Memory B cell (primary cell): Measurements from ENCODE around the gene ENOX1.
"Not testable (repeated sequence)": the region's sequence is repeated elsewhere in the genome, so short reads cannot be mapped to it uniquely, and the experiment has no call there.

Source experiments
- ATAC-seq: fragments of 150-1000 bp; cut with Tn5 transposase; 2 replicates; pipeline ENCODE4 v1.10.0; 2021; ENCODE audit warnings: low read depth, mild to moderate bottlenecking, moderate library complexity
- DNase-seq, 2 donors: peaks; one replicate each; pipeline ENCODE4 v3.0.0; 2022; ENCODE audit warnings: low spot score in 2 of 2
- H3K27ac Mint-ChIP-seq: one replicate; pipeline ENCODE4 v1.8.0; 2022; ENCODE audit warnings: mild to moderate bottlenecking, moderate library complexity, mixed read lengths
- H3K27me3 Mint-ChIP-seq: one replicate; pipeline ENCODE4 v1.8.0; 2022; ENCODE audit warnings: mixed read lengths
- H3K36me3 Mint-ChIP-seq: one replicate; pipeline ENCODE4 v1.8.0; 2022; ENCODE audit warnings: mild to moderate bottlenecking, mixed read lengths
- H3K4me1 Mint-ChIP-seq: one replicate; pipeline ENCODE4 v1.8.0; 2022; ENCODE audit warnings: mixed read lengths
- H3K4me3 Mint-ChIP-seq: one replicate; pipeline ENCODE4 v1.8.0; 2022; ENCODE audit warnings: mild to moderate bottlenecking, moderate library complexity, mixed read lengths
- H3K9me3 Mint-ChIP-seq: one replicate; pipeline ENCODE4 v1.8.0; 2022; ENCODE audit warnings: mixed read lengths

ENOX1 gene

DNA sequence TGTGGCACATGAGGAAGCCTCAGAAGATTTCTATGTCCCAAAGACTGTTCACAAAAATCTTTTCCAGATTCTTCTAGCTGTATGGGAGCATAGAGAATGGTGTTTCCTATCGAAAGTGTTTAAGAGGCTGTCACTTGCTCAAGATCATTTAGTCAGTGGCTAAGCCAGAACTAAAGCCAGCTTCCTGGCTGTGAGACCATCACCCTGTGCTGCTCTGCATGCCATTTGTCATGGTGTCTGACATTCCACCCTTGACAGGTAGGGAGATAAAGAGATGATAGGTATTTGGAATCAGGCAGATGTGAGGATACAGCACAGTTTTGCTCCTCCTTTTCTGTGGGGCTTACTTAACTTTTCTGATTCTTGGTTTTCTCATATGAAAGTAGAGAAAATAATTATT is 586.0 kb downstream of the ENOX1 start:
- no peaks in the 10 kb centered on the region for H3K36me3 Mint-ChIP-seq
- peaks cover 12% of the 10 kb centered on the region for H3K27me3 Mint-ChIP-seq
- ATAC-seq (no peak), DNase-seq (no peak)
- H3K9me3 Mint-ChIP-seq: no peaks in the 10 kb centered on the region
- no peaks in the 10 kb centered on the region for H3K4me1 Mint-ChIP-seq
- no peak overlapping the region for H3K4me3 Mint-ChIP-seq
- H3K27ac Mint-ChIP-seq: no peak overlapping the region

DNA sequence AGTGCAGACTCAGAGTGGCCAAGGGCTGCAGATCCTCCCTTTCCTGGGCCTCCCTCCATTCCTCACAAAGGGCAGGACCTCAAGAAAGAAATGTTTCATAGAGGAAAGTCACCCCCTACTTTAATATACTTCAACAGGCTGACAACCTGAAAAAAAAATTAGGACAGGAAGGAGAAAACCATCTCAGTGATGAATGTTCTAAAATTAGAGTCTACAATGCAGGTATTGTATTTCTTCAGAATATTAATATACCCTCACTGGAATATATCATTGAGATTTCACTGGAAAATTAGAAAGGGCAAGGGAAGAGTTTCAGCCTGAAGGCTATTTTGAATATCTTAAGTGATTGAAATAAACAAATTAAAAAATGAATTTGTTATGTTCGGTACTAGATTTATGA is 586.5 kb downstream of the ENOX1 start:
- Mint-ChIP-seq H3K27me3 (peaks cover 12% of the 10 kb centered on the region), H3K27ac (no peak overlapping the region), H3K9me3 (no peaks in the 10 kb centered on the region), H3K4me1 (no peaks in the 10 kb centered on the region), H3K4me3 (no peak overlapping the region), H3K36me3 (no peaks in the 10 kb centered on the region)
- ATAC-seq: no peak
- DNase-seq: no peak

GRCh38 chr13:43196750-43197370 is 589.9 kb downstream of the ENOX1 start:
- no peaks in the 10 kb centered on the region for H3K9me3 Mint-ChIP-seq
- H3K4me1 Mint-ChIP-seq: no peaks in the 10 kb centered on the region
- no peak for DNase-seq
- no peak for ATAC-seq
- no peak overlapping the region for H3K4me3 Mint-ChIP-seq
- H3K36me3 Mint-ChIP-seq: no peaks in the 10 kb centered on the region
- H3K27ac Mint-ChIP-seq: no peak overlapping the region
- peaks cover 14% of the 10 kb centered on the region for H3K27me3 Mint-ChIP-seq

DNA sequence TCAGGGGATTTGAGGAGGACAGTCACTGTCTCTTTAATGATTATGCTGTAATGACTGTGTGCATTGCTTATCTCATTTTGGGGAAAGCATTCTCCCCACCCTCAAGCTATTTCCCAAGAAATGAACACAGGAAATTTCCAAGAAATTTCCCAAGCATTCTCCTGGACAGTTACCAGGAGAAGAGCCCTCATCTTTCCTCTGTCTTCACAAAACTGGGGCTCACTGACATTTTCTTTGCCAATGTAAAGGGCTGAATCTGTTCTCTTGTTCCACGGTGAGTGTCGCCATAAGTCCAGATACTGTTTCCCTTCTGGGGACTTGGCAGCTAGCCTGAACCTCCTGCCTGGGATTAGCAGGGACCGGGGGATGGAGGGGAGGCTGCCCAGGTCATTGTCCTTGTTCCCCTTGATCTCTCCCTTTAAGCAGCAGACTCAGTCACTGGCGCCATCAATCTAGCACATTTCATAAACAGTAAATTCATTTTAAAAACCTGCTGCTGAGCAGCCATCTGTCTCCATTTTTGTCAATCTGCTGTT is 590.6 kb downstream of the ENOX1 start:
- no peak for DNase-seq
- Mint-ChIP-seq H3K36me3 (no peaks in the 10 kb centered on the region), H3K9me3 (no peaks in the 10 kb centered on the region), H3K4me1 (no peaks in the 10 kb centered on the region), H3K27ac (no peak overlapping the region), H3K27me3 (peaks cover 14% of the 10 kb centered on the region), H3K4me3 (no peak overlapping the region)
- no peak for ATAC-seq

DNA sequence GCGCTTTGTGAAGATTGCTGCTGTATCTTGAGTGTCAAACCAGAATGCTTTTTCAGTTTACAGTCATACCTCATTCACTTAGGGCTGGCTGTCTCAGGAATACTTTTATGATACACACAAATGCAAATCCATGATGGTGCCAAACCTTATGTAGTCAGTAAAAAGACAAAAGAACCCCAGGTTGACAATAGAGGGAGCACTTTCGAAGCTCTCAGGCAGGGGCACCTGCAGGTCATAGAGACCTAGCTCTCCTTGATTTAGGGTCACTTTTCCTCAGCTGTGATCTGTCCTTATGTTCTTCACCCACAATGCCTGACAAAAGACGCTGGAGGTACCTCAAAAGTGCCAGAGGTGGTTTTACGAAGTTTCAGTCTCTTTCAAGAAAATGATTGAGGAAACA is 591.2 kb downstream of the ENOX1 start:
- H3K9me3 Mint-ChIP-seq: no peaks in the 10 kb centered on the region
- no peak overlapping the region for H3K27ac Mint-ChIP-seq
- H3K36me3 Mint-ChIP-seq: no peaks in the 10 kb centered on the region
- ATAC-seq (no peak), DNase-seq (no peak)
- peaks cover 12% of the 10 kb centered on the region for H3K27me3 Mint-ChIP-seq
- H3K4me1 Mint-ChIP-seq: no peaks in the 10 kb centered on the region
- H3K4me3 Mint-ChIP-seq: no peak overlapping the region

DNA sequence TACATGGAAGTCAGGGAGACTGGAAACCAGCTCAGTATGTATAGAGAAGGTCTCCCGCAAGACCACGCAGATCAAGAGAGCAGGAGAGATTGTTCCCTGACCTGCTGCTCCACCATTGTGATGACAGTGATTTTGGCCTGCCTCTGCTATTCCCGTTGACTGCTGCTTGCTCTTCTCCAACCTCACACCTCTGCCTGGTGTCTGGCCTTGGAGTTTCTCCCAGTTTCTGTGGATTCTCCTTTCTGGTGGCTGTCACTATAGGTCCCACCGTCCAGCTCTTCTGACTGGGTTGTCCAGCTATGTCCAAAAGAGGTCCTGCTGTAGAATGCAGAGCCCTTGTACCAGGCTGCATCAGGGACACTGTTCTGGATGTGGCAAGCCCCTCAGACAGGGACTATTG is 591.7 kb downstream of the ENOX1 start:
- peaks cover 12% of the 10 kb centered on the region for H3K27me3 Mint-ChIP-seq
- DNase-seq (no peak), ATAC-seq (no peak)
- H3K36me3 Mint-ChIP-seq: no peaks in the 10 kb centered on the region
- no peaks in the 10 kb centered on the region for H3K4me1 Mint-ChIP-seq
- H3K9me3 Mint-ChIP-seq: no peaks in the 10 kb centered on the region
- H3K4me3 Mint-ChIP-seq: no peak overlapping the region
- H3K27ac Mint-ChIP-seq: no peak overlapping the region

DNA sequence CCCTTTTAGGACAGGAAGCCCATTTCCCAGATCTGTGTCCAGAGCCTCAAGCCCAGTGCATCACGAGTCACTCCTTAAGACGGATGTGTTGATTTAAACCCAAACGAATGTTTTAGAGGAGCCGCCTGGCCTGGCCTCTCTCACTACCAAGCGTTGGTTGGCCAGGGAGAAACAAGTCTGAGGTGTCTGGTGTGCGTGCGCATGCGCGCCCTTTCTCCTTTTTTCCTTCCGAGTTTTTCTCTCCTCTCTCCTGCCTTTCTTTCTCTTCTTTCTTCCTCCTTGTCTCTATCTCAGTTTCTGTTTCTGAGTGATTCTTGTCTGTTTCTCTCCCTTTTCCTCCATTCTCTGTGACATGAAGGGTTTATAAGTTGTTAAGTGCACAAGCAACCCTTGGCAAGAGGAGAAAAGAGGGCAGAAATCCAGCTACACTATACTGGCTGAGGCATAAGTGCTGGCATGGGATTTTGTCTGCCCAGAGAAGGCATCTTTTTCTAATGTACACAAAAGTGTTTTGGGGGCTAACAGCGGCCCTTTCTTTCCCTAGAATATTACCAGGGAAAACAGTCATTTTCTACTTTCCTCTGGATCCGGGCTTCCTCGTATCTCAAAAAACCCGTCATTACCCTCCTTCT is 592.9 kb downstream of the ENOX1 start:
- Mint-ChIP-seq H3K36me3 (no peaks in the 10 kb centered on the region), H3K4me3 (no peak overlapping the region), H3K27me3 (peaks cover 11% of the 10 kb centered on the region), H3K27ac (no peak overlapping the region), H3K9me3 (no peaks in the 10 kb centered on the region), H3K4me1 (no peaks in the 10 kb centered on the region)
- ATAC-seq (no peak), DNase-seq (no peak)

- Mint-ChIP-seq H3K27me3 (peaks cover 11% of the 10 kb centered on the region), H3K36me3 (no peaks in the 10 kb centered on the region), H3K4me1 (no peaks in the 10 kb centered on the region), H3K4me3 (no peak overlapping the region), H3K9me3 (no peaks in the 10 kb centered on the region), H3K27ac (no peak overlapping the region)
- no peak for ATAC-seq
- no peak for DNase-seq
These were observed 595.2 kb downstream of the ENOX1 start for GRCh38 chr13:43191546-43191945.

- H3K9me3 Mint-ChIP-seq: no peaks in the 10 kb centered on the region
- H3K27me3 Mint-ChIP-seq: peaks cover 5% of the 10 kb centered on the region
- no peak for DNase-seq
- no peak overlapping the region for H3K4me3 Mint-ChIP-seq
- H3K27ac Mint-ChIP-seq: no peak overlapping the region
- no peak for ATAC-seq
- no peaks in the 10 kb centered on the region for H3K4me1 Mint-ChIP-seq
- no peaks in the 10 kb centered on the region for H3K36me3 Mint-ChIP-seq
These were observed 601.5 kb downstream of the ENOX1 start for GRCh38 chr13:43185226-43185625.

DNA sequence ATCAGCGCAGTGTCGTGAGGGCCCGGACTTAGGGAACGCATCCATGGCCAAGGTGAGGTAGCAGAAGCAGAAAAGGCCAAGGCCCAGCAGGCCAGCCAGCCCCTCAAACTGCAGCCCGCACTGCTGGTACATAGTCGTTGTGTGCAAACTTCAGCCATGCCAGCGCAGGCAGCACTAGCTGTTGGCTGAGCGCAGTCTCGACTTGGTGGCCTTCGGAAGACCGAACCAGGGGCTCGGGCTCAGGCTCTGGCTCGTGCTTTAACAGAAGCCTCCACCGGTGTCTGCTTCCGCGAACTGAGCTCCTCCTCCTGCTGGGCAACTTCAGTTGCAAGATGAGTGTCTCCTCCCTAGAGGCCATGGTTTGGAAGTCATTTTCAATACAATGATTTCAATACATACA is 605.9 kb downstream of the ENOX1 start:
- no peaks in the 10 kb centered on the region for H3K9me3 Mint-ChIP-seq
- ATAC-seq (no peak), DNase-seq (no peak)
- H3K27ac Mint-ChIP-seq: no peak overlapping the region
- no peaks in the 10 kb centered on the region for H3K27me3 Mint-ChIP-seq
- no peaks in the 10 kb centered on the region for H3K4me1 Mint-ChIP-seq
- H3K36me3 Mint-ChIP-seq: no peaks in the 10 kb centered on the region
- no peak overlapping the region for H3K4me3 Mint-ChIP-seq

- ATAC-seq: no peak
- no peaks in the 10 kb centered on the region for H3K4me1 Mint-ChIP-seq
- H3K36me3 Mint-ChIP-seq: no peaks in the 10 kb centered on the region
- no peak overlapping the region for H3K27ac Mint-ChIP-seq
- no peak overlapping the region for H3K4me3 Mint-ChIP-seq
- no peak for DNase-seq
- no peaks in the 10 kb centered on the region for H3K9me3 Mint-ChIP-seq
- no peaks in the 10 kb centered on the region for H3K27me3 Mint-ChIP-seq
These were observed 606.6 kb downstream of the ENOX1 start for GRCh38 chr13:43180036-43180660.

GRCh38 chr13:43171489-43171888 is 615.3 kb downstream of the ENOX1 start:
- H3K27me3 Mint-ChIP-seq: peaks cover 6% of the 10 kb centered on the region
- no peaks in the 10 kb centered on the region for H3K9me3 Mint-ChIP-seq
- ATAC-seq (no peak), DNase-seq (no peak)
- H3K27ac Mint-ChIP-seq: no peak overlapping the region
- H3K36me3 Mint-ChIP-seq: no peaks in the 10 kb centered on the region
- H3K4me1 Mint-ChIP-seq: peaks cover 2% of the 10 kb centered on the region
- no peak overlapping the region for H3K4me3 Mint-ChIP-seq

DNA sequence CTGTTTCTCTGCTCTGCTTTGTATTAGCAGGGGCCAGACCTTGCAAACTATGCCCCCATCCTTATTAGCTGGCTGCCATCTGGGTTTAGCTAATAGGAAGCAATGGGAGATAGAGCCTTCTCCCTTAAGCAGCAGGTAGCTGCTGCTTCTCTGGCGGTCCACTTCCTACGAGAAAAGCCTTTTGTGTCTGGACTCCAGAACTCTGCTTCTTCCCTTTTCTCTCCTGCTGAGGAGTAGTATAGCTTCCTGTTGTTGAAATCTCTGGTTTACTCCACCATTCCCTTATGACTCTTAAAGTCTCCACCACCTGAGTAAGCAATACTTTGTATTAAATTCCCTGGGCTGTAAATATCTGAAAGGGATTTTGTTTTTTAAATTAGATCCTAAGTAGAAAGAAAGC is 616.3 kb downstream of the ENOX1 start:
- peaks cover 6% of the 10 kb centered on the region for H3K27me3 Mint-ChIP-seq
- DNase-seq: no peak
- H3K27ac Mint-ChIP-seq: no peak overlapping the region
- peaks cover 2% of the 10 kb centered on the region for H3K4me1 Mint-ChIP-seq
- ATAC-seq: no peak
- no peaks in the 10 kb centered on the region for H3K9me3 Mint-ChIP-seq
- H3K4me3 Mint-ChIP-seq: no peak overlapping the region
- no peaks in the 10 kb centered on the region for H3K36me3 Mint-ChIP-seq

DNA sequence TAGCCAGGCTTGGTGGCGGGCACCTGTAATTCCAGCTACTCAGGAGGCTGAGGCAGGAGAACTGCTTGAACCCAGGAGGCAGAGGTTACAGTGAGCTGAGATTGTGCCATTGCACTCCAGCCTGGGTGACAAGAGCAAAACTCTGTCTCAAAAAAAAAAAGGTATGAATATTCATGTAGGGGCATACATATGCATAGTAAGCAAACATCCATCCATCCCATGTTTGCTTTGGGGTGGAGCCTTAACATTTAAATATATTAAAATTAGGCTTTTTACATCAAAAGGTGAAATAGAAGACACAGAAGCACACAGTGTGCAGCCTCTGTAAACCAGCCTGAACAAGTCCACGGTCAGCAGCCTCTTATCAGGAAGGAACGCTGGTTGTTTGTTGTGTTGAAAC is 618.3 kb downstream of the ENOX1 start:
- ATAC-seq, DNase-seq, H3K27me3 Mint-ChIP-seq, H3K4me1 Mint-ChIP-seq, H3K4me3 Mint-ChIP-seq, H3K36me3 Mint-ChIP-seq, H3K27ac Mint-ChIP-seq, H3K9me3 Mint-ChIP-seq: not testable (repeated sequence)

- no peak overlapping the region for H3K27ac Mint-ChIP-seq
- H3K9me3 Mint-ChIP-seq: no peaks in the 10 kb centered on the region
- H3K4me1 Mint-ChIP-seq: no peaks in the 10 kb centered on the region
- no peak for DNase-seq
- no peaks in the 10 kb centered on the region for H3K36me3 Mint-ChIP-seq
- ATAC-seq: no peak
- no peak overlapping the region for H3K4me3 Mint-ChIP-seq
- peaks cover 6% of the 10 kb centered on the region for H3K27me3 Mint-ChIP-seq
These were observed 619.0 kb downstream of the ENOX1 start for GRCh38 chr13:43167731-43168130.
